HG02642 (cell line): ENCODE data around the gene NEO1.
"Not testable (repeated sequence)": the region's sequence is repeated elsewhere in the genome, so short reads cannot be mapped to it uniquely, and the experiment has no call there.

Experiments used
- ATAC-seq: cut with Tn5 transposase; IDR thresholded peaks from one replicate; pipeline ENCODE4 v1.9.1; 2021; ENCODE audit warnings: mild to moderate bottlenecking; ENCODE audit not compliant: unreplicated experiment, poor library complexity

NEO1 gene

DNA sequence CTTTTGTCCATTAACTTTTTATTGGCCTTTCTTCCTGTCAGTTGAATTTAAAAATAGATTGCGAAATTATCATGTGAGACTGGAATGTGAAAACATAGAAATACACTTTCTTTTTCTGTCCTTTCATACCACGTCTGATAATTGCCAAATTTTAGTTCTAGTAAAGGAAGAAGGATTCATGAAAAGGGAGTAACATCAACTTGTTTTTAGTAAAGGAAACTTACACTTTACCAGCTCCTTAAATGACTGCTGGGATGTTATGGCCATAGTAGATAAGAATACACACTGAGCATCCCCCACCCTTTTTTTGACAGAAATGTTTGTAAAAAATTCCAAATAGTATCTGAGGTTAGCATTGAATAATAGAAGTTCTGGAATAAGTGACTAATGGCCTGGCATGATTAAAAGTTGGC lies 137.9 kb downstream of the NEO1 start:
- no peak for ATAC-seq

DNA sequence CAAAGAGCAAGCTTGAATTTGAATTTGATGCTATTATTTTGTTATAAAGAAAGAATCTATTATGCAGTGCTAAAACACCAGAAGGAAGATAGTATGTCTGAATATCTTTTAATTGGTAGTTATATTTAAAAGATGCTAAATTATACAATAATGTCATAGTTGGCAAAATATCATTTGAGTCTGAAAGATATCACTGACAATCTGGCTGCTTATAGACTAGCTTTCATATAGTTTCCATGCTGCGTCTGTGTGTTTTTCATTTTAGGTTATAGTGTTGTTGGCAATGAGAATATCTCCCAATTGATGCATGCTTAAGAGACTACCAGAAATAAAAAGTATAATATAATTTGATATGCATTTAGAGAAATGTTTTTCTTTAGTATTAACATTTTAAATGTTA lies 142.9 kb downstream of the NEO1 start:
- no peak for ATAC-seq

DNA sequence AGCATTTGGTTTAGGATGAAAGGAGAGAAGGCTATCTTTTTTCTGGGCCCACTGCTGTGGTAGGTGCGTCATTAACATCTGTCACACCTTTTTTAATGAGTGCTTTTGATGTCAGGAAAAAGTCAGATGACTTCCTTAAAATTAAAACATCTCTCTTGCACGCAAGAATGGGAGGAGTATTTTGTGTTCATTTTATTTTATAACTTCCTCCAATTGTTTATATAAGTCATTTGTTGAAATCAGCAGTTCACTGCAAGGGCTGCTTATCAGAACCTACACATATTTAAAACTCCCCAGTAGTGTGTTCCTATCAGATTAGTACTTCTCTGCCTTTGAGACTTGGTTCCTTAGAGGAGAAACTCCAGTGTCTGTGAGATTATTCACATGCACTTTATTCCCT lies 143.8 kb downstream of the NEO1 start:
- ATAC-seq, result no peak

DNA sequence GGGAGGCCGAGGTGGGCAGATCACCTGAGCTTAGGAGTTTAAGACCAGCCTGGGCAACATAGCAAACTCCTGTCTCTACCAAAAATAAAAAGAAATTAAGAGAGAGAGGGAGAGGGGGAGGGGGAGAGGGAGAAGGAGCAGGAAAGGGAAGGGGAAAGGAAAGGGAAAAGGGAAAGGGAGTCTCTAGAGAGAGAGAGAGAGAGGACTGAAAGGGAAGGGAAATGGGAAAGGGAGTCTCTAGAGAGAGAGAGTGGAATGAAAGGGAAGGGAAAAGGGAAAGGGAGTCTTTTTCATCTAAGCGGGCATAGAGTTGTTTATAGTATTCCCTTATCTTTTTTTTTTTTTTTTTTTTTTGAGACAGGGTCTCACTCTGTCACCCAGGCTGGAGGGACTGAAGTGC lies 148.1 kb downstream of the NEO1 start:
- ATAC-seq, result no peak

DNA sequence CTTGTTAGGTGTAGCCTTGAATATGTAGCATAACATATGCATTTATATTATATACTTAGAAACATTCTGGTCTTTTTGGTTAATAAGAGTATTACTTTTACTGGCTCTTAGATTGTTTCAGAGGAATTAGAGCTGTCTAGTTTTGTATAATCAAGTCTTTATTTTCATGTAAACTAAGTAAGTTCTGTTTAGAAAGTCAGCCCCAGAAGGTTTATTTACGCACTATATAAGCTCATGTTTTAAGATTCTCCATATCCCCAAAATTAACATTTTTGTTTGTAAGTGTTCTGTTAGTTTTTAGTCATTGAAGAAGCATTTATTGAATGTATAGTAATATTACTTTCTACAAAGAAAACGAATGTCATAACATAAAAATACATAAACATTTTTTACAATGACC lies 158.4 kb downstream of the NEO1 start:
- ATAC-seq, result no peak

DNA sequence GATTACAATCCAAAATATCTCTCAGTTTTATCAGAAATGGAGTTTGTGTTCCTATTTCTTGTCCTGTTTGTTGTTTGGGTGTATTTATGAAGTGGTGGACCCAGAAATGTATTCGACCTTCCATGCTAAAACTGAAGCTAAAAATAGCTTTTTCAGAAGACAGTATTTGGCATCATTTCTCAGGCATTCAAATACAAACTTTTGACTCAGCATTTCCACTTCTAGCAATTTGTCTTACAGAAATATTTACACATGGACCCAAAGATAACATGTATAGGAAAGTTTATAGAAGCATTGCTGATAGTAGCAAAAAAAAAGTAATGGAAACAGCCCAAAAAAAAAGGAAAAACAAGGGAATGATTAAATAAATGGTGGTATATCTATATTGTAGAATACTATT lies 160.2 kb downstream of the NEO1 start:
- ATAC-seq, result no peak

DNA sequence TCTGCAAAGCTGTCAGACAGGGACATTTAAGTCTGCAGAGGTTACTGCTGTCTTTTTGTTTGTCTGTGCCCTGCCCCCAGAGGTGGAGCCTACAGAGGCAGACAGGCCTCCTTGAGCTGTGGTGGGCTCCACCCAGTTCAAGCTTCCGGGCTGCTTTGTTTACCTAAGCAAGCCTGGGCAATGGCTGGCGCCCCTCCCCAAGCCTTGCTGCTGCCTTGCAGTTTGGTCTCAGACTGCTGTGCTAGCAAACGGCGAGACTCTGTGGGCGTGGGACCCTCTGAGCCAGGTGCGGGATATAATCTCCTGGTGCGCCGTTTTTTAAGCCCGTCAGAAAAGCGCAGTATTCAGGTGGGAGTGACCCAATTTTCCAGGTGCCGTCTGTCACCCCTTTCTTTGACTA lies 169.2 kb downstream of the NEO1 start:
- not testable (repeated sequence) for ATAC-seq

DNA sequence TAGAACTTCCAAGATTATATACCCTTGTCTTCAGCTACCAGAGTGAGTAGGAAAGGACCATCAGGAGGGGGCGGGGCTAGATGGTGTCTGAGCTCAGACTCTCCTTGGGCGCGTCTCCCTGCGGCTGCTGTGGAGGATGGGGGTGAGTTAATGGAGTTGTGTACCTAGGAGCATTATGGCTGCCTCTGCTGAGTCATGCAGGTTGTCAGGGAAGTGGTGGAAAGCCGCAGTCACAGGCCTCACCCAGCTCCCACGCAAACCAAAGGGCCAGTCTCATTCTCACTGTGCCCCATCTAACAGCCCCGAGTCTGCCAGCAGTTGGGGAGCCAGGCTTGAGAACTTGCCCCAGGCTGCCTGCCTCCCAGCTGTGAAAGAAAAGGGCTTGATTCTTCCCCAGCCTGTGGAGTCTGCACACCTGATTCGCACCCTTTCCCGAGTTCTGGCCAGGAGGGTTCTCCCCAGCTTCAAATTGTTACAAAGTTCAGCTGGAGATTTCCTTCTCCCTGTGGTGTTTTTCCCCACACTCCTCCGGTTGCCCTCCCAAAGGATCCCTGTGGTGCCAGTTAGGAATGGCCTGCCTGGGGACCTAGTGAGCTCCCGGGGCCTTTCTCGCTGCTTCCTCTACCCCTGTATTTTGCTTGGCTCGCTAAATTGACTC lies 173.2 kb downstream of the NEO1 start:
- ATAC-seq, result no peak

DNA sequence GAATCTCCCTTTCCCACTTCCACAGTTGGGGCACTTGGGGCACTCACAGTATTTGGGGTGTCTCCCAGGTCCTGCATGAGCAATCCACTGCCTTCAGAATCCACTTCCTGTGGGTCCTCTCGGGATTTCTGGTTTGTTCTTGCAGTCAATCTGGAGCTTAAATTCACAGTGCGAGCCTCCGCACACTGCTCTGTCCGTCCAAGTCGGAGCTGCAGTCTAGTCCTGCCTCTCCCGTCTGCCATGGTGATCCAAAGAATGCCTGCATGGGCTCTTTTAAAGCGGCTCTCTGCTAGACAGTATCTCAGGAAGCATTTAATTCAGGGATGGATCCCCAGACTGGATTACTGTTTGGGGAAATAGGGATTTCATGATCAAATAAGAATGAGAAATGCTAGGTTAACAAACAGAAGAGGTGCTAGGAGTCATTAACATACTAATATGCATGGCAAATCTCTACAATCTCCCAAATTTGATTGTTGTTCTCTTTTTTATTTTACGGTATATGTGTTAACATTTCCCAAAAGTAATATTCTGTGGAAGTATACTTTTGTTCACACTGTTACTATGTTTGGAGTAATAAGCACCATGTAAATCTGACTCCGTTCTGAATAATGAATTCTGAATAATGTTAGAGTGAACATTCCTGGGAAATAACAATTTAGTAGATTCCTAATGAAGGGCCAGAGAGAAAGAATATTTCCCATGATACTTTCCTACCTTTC lies 174.0 kb downstream of the NEO1 start:
- no peak for ATAC-seq

DNA sequence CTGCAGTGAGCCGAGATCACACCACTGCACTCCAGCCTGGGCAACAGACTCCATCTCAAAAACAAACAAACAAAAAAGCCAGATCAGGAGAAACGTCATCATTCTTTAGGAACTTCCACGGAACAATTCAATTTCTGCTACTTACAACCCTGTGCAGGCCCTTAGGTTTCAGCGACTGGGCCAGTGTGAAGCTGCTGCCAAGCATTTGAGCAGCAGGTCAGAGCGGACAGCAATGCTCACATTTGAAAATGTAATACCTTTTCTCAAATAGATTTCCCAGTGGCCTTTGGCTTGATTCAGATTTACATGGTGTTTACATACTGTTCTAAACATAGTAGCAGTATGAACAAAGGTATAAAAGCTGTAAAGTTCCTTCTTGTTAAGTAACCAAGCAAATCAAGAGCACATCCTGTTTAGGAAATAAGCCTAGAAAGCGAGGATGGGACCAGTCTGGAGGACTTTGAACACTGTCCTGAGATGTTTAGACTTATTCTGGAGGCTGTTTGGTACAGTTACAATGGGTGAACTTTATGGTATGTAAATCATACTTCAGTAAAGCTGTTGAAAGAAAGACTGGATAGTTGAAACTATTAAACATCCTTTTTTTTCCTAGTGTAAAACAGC lies 175.3 kb downstream of the NEO1 start:
- ATAC-seq, result no peak

DNA sequence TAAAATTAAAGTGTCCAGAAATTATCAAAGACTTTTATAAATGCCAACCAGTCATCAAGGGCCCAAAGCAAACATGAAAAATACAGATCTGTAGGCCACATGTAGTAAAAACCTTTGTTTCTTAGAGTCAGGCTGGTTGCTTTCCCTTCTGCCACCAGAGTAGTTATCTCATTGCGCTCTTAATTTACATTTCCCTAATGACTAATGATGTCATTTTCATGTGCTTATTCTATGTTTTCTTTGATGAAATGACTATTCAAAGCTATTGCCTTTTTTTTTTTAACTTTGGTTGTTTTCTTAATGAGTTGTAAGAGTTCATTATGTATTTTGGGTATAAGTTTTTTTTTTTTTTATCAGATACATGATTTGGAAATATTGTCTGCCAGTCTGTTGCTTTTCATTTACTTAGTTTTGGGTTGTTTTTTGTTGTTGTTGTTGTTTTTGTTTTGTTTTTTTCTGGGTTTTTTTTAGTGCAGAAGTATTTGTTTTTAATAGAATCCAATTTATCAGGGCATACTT lies 175.9 kb downstream of the NEO1 start:
- ATAC-seq, result no peak

DNA sequence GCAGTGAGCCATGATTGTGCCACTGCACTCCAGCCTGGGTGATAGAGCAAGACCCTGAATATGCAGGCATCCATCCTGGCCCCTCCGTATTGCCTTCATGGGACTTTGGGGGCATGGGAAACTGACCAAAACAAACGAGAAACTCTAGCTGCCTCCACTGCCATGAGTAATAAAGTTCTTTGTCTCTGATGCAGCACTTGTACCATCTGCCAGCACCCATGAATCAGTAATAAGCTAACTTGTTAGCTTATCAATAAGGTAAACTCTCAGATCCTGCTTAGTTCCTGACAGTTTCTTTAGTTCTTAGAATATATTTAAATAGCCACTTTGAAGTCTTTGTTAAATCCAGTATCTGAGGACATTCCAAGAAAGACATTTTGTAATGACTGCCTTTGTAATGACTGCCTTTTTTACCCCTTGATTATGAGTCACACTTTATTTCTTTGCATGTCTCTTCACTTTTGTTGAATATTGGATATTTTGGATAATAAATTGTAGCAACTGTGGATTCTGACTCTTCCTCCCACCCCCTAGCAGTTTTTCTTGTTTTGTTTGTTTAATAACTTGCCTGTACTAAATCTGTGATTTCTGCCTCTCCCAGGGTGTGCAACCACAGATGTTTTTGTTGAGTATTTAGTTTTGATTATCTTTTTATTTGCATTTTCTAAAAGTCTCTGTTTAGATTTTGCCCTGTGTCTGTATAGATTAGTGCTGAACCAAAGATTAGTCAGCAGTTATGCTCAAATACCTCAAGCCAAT lies 179.6 kb downstream of the NEO1 start:
- no peak for ATAC-seq

DNA sequence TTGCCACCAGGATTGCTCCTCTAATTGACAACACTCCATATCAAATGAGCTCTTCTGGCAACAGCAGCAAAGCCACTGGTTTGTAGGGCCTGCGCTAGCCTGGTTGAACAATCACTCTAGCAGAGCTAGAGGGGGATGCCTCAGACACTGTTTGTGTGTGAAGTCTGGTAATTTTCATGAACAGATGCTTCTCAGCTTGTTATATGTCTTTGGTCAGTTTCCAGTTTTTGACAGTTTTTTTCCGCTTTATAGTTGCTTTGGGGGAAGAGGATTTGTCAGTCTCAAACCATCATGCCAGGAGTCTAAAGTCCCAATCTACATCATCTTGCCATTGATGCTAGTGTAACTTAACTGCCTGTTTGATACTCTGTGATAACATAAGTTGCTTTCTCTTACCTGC lies 180.5 kb downstream of the NEO1 start:
- no peak for ATAC-seq

DNA sequence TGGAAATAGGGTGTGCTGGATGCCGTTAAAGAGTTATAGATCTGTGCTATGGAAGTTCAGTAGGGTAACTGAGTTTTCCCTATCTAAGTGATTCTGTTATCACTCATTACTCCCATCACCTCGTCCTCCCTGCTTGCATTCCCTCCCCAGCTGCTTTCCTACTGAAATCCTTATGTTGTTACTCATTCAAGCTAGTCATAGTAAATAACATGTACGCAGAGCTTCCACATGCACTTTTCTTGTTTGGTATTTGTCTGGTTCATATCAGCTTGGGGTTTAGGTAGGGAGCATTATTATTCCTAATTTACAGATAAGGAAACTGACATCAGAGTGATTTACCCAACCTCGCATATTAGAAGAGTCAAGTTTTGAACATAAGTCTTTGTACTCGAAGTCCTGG lies 181.4 kb downstream of the NEO1 start:
- no peak for ATAC-seq

DNA sequence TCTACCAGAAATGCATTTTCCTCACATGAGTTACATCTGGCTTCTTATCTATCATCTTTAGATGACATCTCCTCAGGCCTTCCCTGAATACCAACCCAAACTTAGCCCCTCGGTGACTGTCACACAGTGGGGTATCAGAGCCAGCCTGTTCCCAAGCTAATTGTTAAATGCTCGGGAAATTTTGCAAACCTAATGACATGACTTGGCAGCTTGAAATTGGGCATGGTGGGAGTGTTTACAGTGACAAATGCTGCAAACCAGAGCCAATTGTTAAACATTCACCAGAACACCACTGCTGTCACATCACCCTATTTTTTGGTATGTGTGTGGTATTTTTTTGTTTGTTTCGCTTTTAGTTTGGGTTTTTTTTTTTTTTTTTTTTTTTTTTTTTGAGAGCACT lies 185.6 kb downstream of the NEO1 start:
- no peak for ATAC-seq

DNA sequence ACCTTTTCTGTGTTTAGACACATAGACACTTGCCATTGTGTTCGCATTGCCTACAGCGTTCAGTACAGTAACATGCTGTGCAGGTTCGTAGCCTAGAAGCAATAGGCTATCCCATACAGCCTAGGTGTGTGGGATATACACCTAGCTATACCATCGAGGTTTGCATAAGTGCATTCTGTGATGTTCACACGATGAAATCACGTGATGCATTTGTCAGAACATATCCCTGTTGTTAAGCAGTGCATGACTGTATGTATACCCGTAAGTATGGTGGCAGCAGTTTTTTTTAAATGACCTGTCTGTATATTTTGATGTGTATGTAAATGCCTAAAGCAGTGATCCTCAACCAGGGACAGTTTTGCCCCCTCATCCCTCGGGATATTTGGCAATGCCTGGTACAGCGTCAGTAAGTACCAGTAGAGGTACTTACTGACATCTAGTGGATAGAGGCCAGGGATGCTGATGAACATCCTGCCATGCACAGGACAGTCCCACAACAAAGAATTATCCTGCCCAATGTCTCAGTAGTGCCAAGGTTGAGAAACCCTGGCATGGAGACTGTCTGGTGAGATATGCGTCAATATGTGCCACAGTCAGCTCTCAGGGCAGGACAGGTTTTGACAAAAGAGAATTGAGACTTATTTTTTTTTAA lies 187.4 kb downstream of the NEO1 start:
- ATAC-seq, result no peak

DNA sequence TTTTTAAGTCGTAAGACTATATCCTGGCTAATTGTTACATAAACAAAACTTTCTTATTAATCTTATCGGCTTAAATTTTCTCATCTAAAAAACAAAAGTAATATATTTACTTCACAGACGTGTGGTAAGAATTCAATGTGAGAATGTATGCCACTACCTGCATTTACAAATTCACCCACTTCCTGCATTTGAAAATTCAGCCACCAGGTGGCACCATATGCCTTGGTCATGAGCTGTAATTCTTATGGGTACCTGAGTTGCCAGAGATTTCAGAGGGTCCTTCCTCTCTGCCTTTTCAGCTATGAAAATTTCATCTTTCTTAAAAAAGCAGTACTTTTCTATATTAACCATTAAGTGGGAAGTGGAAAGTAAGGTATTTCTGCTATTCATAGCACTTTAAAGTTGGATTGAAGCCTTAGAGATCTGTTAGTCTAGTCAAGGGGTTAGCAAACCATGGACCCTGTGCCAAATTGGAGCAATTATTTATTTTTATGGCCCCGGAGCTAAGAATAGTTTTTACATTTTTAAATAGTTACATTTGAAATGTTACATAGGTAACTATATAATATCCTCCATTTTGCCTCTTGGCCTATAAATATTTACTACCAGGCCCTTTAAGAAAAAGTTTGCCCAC lies 188.7 kb downstream of the NEO1 start:
- ATAC-seq, result no peak

DNA sequence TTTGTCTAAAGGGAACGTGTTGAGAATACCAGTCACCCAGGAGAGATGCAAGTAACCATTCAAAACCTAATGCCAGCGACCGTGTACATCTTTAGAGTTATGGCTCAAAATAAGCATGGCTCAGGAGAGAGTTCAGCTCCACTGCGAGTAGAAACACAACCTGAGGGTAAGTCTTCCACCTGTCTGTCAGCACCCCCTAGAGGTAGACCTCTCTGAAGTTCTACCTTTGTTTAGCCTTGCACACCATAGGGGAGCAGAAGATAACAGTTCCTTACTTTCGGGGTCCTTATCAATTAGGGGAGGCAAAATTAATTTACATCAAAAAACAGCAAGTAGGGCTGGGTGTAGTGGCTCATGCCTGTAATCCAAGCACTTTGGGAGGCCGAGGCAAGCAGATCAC lies 192.1 kb downstream of the NEO1 start:
- ATAC-seq, result no peak

DNA sequence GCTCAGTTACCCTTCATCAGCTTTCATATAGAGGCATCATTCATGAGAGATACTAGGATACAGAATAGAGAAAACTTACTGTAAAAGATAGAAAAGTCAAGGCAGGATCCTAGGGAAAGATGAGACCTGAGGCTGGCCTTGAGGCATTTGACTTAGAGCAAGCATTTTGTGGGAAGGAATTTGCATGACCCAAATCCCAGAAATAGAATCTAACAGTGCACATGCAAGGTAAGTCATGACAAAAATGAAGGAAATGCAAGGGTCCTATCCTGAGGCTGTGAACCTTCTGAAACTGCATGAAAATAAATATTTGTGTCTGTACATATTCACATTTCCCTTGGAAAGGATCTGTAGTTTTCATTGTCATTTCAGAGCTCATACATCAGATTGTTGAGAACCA lies 194.2 kb downstream of the NEO1 start:
- ATAC-seq, result no peak

DNA sequence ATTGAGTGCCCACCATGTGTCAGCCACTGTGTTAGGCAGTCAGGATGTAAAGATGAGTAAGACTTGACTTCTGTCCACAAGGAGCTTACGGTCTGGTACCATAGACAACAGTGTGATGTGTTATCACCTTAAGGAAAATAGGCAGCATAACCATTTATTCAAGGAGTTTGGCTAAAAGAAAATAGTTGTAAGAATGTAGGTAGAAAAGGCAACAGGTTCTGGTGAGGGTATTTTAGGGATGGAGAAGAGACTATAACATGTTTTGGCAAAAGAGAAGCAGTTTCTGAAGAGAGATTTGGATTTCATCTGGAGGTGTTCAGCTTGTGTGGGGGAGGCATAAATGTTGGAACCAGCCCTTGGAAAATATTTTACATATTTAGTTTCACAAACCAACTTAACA lies 194.6 kb downstream of the NEO1 start:
- no peak for ATAC-seq
